Dedifferentiated amniotic fluid mesenchymal stem cell (primary cell): Measurements from ENCODE around the gene CEP68.
"Not testable (repeated sequence)": the region's sequence is repeated elsewhere in the genome, so short reads cannot be mapped to it uniquely, and the experiment has no call there.

ENCODE experiments used
- DNase-seq: peaks from one replicate; pipeline ENCODE4 v3.0.0-alpha.2; 2016; ENCODE audit errors: extremely low spot score

The CEP68 gene

GRCh38 chr2:65129826-65130663, 73.8 kb downstream of the CEP68 start, which contains the start of gene RAB1A:
RAB1A (minus strand) TSS chr2:65130106; CDS start chr2:65129915, 191 bp downstream.
- peak; percentile 99 for DNase-seq

GRCh38 chr2:65130664-65131175, 74.5 kb downstream of the CEP68 start:
- DNase-seq, result peak; percentile 19

DNA sequence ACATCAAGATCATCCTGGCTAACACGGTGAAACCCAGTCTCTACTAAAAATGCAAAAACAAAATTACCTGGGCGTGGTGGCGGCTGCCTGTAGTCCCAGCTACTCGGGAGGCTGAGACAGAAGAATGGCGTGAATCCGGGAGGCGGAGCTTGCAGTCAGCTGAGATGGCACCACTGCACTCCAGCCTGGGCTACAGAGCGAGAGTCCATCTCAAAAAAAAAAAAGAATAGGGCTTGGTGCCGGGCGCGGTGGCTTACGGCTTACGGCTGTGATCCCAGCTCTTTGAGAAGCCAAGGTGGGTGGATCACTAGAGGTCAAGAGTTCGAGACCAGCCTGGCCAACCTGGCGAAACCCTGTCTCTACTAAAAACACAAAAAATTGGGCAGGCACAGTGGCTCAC, 76.7 kb downstream of the CEP68 start:
- DNase-seq, result not testable (repeated sequence)

GRCh38 chr2:65133626-65134025, 77.4 kb downstream of the CEP68 start:
- no peak for DNase-seq

DNA sequence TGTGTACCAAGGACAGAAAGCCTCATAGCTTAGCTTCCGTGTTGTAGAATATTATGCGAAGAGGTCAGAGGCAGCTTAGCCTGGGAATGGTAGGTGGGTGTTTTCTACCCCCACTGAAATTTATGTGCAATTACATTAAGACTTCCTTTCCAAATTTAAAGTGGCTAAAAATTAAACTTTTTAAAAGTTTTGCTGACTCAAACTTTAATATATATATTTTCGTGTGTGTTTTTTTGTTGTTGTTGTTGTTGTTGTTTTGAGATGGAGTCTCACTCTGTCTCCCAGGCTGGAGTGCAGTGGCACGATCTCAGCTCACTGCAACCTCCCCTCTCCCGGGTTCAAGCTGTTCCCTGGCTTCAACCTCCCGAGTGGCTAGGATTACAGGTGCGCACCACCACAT, 77.9 kb downstream of the CEP68 start:
- DNase-seq, result no peak

DNA sequence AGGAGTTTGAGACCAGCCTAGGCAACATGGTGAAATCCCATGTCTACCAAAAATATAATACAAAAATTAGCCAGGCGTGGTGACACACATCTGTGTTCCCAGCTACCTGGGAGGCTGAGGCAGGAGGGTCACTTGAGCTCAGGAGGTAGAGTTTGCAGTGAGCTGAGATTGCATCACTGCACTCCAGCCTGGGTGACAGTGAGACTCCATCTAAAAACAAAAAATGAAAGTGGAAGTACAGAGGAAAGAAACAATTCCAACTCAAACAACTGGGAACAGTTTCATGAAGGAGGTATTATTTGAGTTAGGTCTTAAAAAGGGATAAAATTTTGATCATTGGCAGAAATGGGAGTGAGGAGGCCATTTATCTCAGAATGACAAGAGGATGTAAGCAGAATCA, 80.0 kb downstream of the CEP68 start:
- no peak for DNase-seq
